K562 (cell line): ENCODE data around the gene ACTR1B. TPM values are rescaled to one million over a fixed set of nuclear protein-coding genes. Genes with fewer than 3 reads are reported as not detected.
"Not testable (repeated sequence)": the region's sequence is repeated elsewhere in the genome, so short reads cannot be mapped to it uniquely, and the experiment has no call there.

Experiments used
- ATAC-seq: fragments of 200-7000 bp; cut with Tn5 transposase; 3 replicates; pipeline ENCODE4 v1.9.1; 2020; ENCODE audit warnings: moderate library complexity
- BruUV-seq: library from RNA; stranded (reverse); fragments of 400-500 nt; replicated peaks from 2 replicates; lab custom pipeline; 2021; lab: Mats Ljungman, UMichigan
- CTCF ChIA-PET: fragments of 300-600 bp; formaldehyde crosslinking; extraction: SDS; loops from one replicate; lab custom pipeline; 2021; ENCODE audit warnings: low intra/inter-chr PET ratio; lab: Yijun Ruan, JAX
- POLR2A ChIA-PET: fragments of 300-600, 350-650 bp; sonication (Branson Sonifier 250); formaldehyde crosslinking; extraction: SDS; loops from one replicate; lab custom pipeline; 2021; ENCODE audit warnings: antibody characterized with exemption, inconsistent platforms; lab: Yijun Ruan, JAX
- DNase-seq, 4 experiments: peaks; one replicate each; pipeline versions ENCODE4 v3.0.0 to v3.0.0-alpha.2; 2011 to 2018; ENCODE audit warnings: low spot score in 3 of 4, mixed read lengths in 3 of 4; ENCODE audit errors: extremely low read depth in 1 of 4
- FAIRE-seq: peaks from 2 replicates; lab custom pipeline; 2011; peaks lifted over from hg19 to GRCh38; lab: Jason Lieb, UNC
- H2AFZ ChIP-seq: 2 replicates; pipeline ENCODE4 v1.6.0; 2011; ENCODE audit warnings: low read depth, low read length, control low read depth, inconsistent platforms
- H3K27ac ChIP-seq: fragments of 200-600 bp; 3 replicates; pipeline ENCODE4 v1.8.0; 2011; ENCODE audit warnings: low read depth, mild to moderate bottlenecking, control low read depth, inconsistent platforms, low read length, moderate library complexity, mixed read lengths; ENCODE audit errors: extremely low read depth
- H3K27me3 ChIP-seq, 2 experiments: fragments of 300-600 bp in 1 of 2; 2 replicates in 1 of 2; 3 replicates in 1 of 2; pipeline versions ENCODE4 v1.6.0 to v1.8.0; 2011; ENCODE audit warnings: inconsistent platforms in 2 of 2, low read length in 2 of 2, mild to moderate bottlenecking in 1 of 2, mixed read lengths in 1 of 2, moderate library complexity in 1 of 2; ENCODE audit not compliant: control insufficient read depth in 2 of 2, insufficient read depth in 2 of 2
- H3K36me3 ChIP-seq: fragments of 300-600 bp; 3 replicates; pipeline ENCODE4 v1.8.0; 2011; ENCODE audit warnings: mild to moderate bottlenecking, low read length, inconsistent platforms; ENCODE audit not compliant: control insufficient read depth, insufficient read depth
- H3K4me1 ChIP-seq, 2 experiments: fragments of 200-600 bp in 1 of 2; replicated peaks in 1 of 2; 2 replicates in 1 of 2; 3 replicates in 1 of 2; pipeline versions ENCODE4 v1.5.1 to v1.8.0; 2011; ENCODE audit warnings: inconsistent platforms in 2 of 2, low read length in 2 of 2, mild to moderate bottlenecking in 1 of 2, mixed read lengths in 1 of 2, moderate library complexity in 1 of 2; ENCODE audit not compliant: control insufficient read depth in 2 of 2, insufficient read depth in 2 of 2
- H3K4me2 ChIP-seq: 2 replicates; pipeline ENCODE4 v1.6.1; 2011; ENCODE audit warnings: low read length, control low read depth, inconsistent platforms, mixed read lengths; ENCODE audit not compliant: insufficient read depth
- H3K4me3 ChIP-seq: fragments of 200-600 bp; sonication (generic), shearing (Covaris generic); 2 replicates; pipeline ENCODE4 v1.5.1; 2016; ENCODE audit warnings: control low read depth, inconsistent platforms
- H3K79me2 ChIP-seq: fragments of 200-600 bp; 3 replicates; pipeline ENCODE4 v1.8.0; 2011; ENCODE audit warnings: low read length, inconsistent platforms; ENCODE audit not compliant: control insufficient read depth, insufficient read depth
- H3K9ac ChIP-seq, 2 experiments: 2 replicates each; pipeline versions ENCODE4 v1.6.0 to v1.6.1; 2011; ENCODE audit warnings: low read depth in 2 of 2, low read length in 2 of 2, control low read depth in 1 of 2, inconsistent platforms in 1 of 2, mild to moderate bottlenecking in 1 of 2, mixed read lengths in 1 of 2; ENCODE audit not compliant: insufficient read depth in 1 of 2
- H3K9me1 ChIP-seq: one replicate; pipeline ENCODE4 v1.6.0; 2011; ENCODE audit warnings: inconsistent platforms, mild to moderate bottlenecking, low read length, moderate library complexity; ENCODE audit not compliant: control insufficient read depth, insufficient read depth
- H3K9me3 ChIP-seq: replicated peaks from 2 replicates; pipeline ENCODE4 v1.5.1; 2011; ENCODE audit warnings: low read depth, low read length, inconsistent platforms; ENCODE audit not compliant: control insufficient read depth, insufficient read depth
- H4K20me1 ChIP-seq: replicated peaks from 2 replicates; pipeline ENCODE4 v1.6.1; 2011; ENCODE audit warnings: low read length, inconsistent platforms, mixed read lengths; ENCODE audit not compliant: control insufficient read depth, insufficient read depth
- EHMT2 ChIP-seq: fragments of 450-650 bp; IDR thresholded peaks from 2 replicates; pipeline ENCODE4 v1.6.1; 2018; ENCODE audit warnings: antibody characterized with exemption
- ELF4 ChIP-seq: fragments of 450-650 bp; formaldehyde crosslinking; IDR thresholded peaks from 2 replicates; pipeline ENCODE4 v1.4.0; 2022; ENCODE audit warnings: missing genetic modification characterization
- ZBTB5 ChIP-seq: fragments of 450-650 bp; IDR thresholded peaks from 2 replicates; pipeline ENCODE4 v1.6.1; 2017; ENCODE audit warnings: antibody characterized with exemption
- whole genome bisulfite sequencing: fragments of 100-300 bp; shearing (Covaris generic); methylation state at CpG from one replicate; pipeline ENCODE4 v1.1.6; 2016; ENCODE audit warnings: low coverage, mixed read lengths; ENCODE audit not compliant: insufficient coverage; ENCODE audit errors: missing lambda C conversion rate; 5-methylcytosine and 5-hydroxymethylcytosine counted together
- in situ Hi-C: fragments of 300-500 bp; cut with MboI; formaldehyde crosslinking; loops from 4 replicates; pipeline ENCODE4 v1.15.0; 2018; ENCODE audit warnings: inconsistent platforms, mixed read lengths
- intact Hi-C: fragments of 100-400 bp; cut with micrococcal nuclease; formaldehyde crosslinking; loops from 2 replicates; pipeline ENCODE4 v1.14.2; 2022
- polyA plus RNA-seq, 8 experiments: library from polyadenylated mRNA; depleted of rRNA in 4 of 8; stranded (reverse) in 5 of 8; unstranded in 3 of 8; fragments of >200 nt; fragmentation: Nextera tagmentation in 2 of 8; fragmentation: Illumina TruSeq in 1 of 8; extraction: Ambion mirVana in 2 of 8; extraction: Trizol in 1 of 8; gene quantifications; 2 replicates each; pipeline versions ENCODE4 v1.2.1 to v1.2.3, GENCODE V29; 2011 to 2014; ENCODE audit warnings: inconsistent platforms in 1 of 8, missing spikeins in 1 of 8
- total RNA-seq, 7 experiments: library from RNA; depleted of rRNA in 6 of 7; stranded (reverse); fragments of >200 nt in 6 of 7; fragmentation: Illumina TruSeq in 2 of 7; extraction: Trizol in 2 of 7; gene quantifications; 2 replicates each; pipeline versions ENCODE4 v1.2.1 to v1.2.3, GENCODE V29; 2011 to 2021; ENCODE audit warnings: low replicate concordance in 1 of 7

The ACTR1B gene
- total and polyA plus RNA-seq, 9 of the 15 experiments (the other 6 are each of a cell fraction or from before 2014, with no cell fraction given), result 0.49 to 42.3 (median 22.5) TPM

- ATAC-seq, H3K79me2 ChIP-seq, H3K27me3 ChIP-seq, H3K4me1 ChIP-seq, POLR2A ChIA-PET, BruUV-seq, DNase-seq, H3K9me3 ChIP-seq, H3K4me3 ChIP-seq, H2AFZ ChIP-seq, H3K36me3 ChIP-seq, CTCF ChIA-PET, FAIRE-seq, intact Hi-C loops, H3K27ac ChIP-seq, H4K20me1 ChIP-seq: not testable (repeated sequence)
- in situ Hi-C loops, result loop anchor here (5.0 kb wide), 1 partner anchor 1863 kb away; no protein-coding TSS in a partner anchor
- 8% methylated on average over 1 of the region's 1 CpG for WGBS
- TF ChIP-seq ELF4 (CRISPR knock-in tag) (peak; percentile 12; the same call in 1 of the 2 replicates), ZBTB5 (0 out of 2 replicates have a peak, but pooled peaks have one; percentile 15), EHMT2 (0 out of 2 replicates have a peak, but pooled peaks have one; percentile 52)
- TF ChIP-seq, all 486 proteins: peak for 3; not testable (repeated sequence) for 483
- not testable (repeated sequence) for H3K9me1 ChIP-seq, H3K9ac ChIP-seq, H3K4me2 ChIP-seq
Measured at GRCh38 chr2:97620492-97620891, 43.4 kb downstream of the ACTR1B start.
